Measurements from ENCODE around the gene TRIM9.

DNA sequence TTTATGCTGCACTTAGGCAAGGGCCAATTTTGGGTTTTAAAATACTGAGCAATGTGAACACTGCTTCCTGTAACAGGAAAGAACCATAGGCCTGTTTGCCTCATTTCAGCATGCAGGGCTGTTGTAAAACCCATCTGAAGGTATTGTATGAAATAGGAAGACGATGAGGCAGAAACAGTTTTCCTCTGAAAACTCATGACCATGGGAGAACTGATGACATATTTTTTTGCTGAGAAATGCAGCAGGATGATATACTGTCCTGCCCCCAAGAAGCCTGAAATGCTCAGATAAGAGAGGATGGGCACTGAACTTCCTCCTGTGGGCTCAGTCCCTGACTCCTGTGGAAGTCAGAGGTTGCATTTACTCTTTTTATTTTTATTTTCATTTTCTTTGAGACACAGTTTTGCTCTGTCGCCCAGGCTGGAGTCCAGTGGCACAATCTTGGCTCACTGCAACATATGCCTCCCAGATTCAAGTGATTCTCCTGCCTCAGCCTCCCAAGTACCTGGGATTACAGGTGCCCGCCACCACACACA lies 168.0 kb downstream of the TRIM9 start:
- TF ChIP-seq, protein P1, sequence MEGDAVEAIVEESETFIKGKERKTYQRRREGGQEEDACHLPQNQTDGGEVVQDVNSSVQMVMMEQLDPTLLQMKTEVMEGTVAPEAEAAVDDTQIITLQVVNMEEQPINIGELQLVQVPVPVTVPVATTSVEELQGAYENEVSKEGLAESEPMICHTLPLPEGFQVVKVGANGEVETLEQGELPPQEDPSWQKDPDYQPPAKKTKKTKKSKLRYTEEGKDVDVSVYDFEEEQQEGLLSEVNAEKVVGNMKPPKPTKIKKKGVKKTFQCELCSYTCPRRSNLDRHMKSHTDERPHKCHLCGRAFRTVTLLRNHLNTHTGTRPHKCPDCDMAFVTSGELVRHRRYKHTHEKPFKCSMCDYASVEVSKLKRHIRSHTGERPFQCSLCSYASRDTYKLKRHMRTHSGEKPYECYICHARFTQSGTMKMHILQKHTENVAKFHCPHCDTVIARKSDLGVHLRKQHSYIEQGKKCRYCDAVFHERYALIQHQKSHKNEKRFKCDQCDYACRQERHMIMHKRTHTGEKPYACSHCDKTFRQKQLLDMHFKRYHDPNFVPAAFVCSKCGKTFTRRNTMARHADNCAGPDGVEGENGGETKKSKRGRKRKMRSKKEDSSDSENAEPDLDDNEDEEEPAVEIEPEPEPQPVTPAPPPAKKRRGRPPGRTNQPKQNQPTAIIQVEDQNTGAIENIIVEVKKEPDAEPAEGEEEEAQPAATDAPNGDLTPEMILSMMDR (IDR thresholded peaks at IDR 0.05): no peak
- no peak for TF ChIP-seq POLR2A (IDR thresholded peaks at IDR 0.05)

All from thyroid gland (tissue), 4 donors.